LNCAP (cell line): Measurements from ENCODE around the gene TMEM266.
A peak's percentile ranks its signal among the peaks of the same experiment; 100 is the strongest.

Experiments
- CTCF ChIP-seq: fragments of 450-650 bp; IDR thresholded peaks from 2 replicates; pipeline ENCODE4 v1.5.1; 2017; ENCODE audit warnings: mild to moderate bottlenecking

The TMEM266 gene

GRCh38 chr15:76184650-76185035 is 124.9 kb downstream of the TMEM266 start:
- no peak for TF ChIP-seq CTCF

DNA sequence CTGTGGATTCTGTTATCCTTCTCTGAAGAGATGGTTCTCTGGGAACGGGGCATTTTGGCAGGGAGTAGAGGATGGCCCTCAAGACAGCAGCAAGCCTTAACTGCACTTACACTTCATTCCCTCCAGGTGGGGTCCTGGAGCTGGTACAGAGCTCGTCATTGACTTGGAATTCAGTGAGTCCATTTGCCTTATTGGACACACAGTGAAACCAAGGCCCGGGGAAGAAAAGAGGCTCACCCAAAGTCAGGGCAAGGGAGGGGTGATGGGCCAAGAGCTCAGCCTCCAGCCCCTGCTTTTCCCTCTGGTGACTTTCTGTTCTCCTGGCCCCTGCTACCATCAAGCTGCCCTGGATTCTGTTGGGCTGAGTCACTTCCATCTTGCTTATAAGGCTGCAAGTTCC is 125.9 kb downstream of the TMEM266 start:
- peak; percentile 56 for TF ChIP-seq CTCF

- no peak for TF ChIP-seq CTCF
Measured at GRCh38 chr15:76187163-76187562, 127.4 kb downstream of the TMEM266 start.

DNA sequence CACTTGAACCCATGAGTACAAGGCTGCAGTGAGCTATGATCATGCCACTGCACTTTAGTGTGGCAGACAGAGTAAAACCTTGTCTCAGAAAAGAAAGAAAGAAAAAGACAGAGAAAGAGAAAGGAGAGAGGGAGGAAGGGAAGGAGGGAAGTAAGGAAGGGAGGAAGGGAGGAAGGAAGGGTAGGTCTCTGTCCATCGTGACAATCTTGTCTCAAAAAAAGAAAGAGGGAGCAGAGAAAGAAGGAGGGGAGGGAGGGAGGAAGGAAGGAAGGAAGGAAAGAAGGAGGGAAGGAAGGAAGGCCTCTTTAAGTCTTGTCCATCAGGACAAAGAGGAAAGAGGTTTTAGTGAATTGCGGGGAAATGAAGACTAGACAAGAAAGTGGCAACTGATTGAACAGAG is 129.3 kb downstream of the TMEM266 start:
- no peak for TF ChIP-seq CTCF

DNA sequence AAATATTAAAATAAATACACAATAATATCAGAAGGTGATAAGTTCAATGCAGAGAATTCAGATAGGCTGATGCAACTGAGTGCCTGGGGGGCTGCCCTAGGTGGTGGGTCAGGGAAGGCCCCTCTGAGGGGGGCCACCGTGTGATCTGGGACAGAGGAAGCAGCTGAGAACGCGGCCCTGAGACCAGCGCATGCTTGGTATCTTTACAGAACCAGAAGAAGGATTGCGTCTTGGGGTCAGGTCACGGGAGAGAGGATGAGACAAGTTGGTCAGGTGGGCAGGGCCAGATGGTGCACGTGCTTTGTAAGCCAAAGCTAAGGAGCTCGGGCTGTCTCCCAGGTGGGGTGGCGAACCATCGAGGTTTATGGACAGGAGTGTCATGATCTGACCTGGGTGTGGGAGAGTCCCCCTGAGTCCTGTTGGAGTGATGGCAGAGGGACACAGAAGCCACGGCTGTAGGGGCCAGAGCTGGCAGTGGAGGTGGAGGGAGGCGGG is 130.3 kb downstream of the TMEM266 start:
- TF ChIP-seq CTCF, result no peak

- TF ChIP-seq CTCF, result peak; percentile 90
Measured at GRCh38 chr15:76190751-76191538, 131.2 kb downstream of the TMEM266 start.

- TF ChIP-seq CTCF, result no peak
Measured at GRCh38 chr15:76191539-76192244, 131.9 kb downstream of the TMEM266 start.
